GM12865 (cell line): ENCODE data around the gene ASIC1.

Experiments used
- DNase-seq: peaks from one replicate; pipeline ENCODE4 v3.0.0; 2010; ENCODE audit warnings: low read depth
- H3K4me3 ChIP-seq: 2 replicates; pipeline ENCODE4 v1.5.1; 2011; ENCODE audit warnings: mild to moderate bottlenecking, low read depth, low read length, control low read depth
- TF ChIP-seq, protein P1 (sequence below): IDR thresholded peaks from 2 replicates; pipeline ENCODE4 v1.5.1; 2011; ENCODE audit warnings: low read length, control low read depth, low read depth, inconsistent platforms; ENCODE audit not compliant: insufficient read depth; ENCODE audit errors: missing control alignments

Gene ASIC1

DNA sequence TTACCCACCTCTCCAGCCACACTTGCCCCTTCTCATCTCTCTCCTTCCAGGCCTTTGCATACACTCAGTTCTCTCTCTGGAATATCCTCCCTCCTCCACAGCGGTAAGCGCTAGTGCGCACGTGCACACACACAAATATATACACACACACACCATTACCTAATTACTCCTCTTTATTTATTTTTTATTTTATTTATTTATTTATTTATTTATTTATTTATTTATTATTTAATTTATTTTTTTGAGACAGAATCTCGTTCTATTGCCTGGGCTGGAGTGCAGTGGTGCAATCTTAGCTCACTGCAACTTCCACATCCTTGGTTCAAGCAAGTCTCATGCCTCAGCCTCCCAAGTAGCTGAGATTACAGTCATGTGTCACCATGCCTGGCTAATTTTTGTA lies 11.7 kb downstream of the ASIC1 start:
- TF ChIP-seq, protein P1, sequence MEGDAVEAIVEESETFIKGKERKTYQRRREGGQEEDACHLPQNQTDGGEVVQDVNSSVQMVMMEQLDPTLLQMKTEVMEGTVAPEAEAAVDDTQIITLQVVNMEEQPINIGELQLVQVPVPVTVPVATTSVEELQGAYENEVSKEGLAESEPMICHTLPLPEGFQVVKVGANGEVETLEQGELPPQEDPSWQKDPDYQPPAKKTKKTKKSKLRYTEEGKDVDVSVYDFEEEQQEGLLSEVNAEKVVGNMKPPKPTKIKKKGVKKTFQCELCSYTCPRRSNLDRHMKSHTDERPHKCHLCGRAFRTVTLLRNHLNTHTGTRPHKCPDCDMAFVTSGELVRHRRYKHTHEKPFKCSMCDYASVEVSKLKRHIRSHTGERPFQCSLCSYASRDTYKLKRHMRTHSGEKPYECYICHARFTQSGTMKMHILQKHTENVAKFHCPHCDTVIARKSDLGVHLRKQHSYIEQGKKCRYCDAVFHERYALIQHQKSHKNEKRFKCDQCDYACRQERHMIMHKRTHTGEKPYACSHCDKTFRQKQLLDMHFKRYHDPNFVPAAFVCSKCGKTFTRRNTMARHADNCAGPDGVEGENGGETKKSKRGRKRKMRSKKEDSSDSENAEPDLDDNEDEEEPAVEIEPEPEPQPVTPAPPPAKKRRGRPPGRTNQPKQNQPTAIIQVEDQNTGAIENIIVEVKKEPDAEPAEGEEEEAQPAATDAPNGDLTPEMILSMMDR = no peak
- DNase-seq = no peak
- no peak overlapping the region for H3K4me3 ChIP-seq

DNA sequence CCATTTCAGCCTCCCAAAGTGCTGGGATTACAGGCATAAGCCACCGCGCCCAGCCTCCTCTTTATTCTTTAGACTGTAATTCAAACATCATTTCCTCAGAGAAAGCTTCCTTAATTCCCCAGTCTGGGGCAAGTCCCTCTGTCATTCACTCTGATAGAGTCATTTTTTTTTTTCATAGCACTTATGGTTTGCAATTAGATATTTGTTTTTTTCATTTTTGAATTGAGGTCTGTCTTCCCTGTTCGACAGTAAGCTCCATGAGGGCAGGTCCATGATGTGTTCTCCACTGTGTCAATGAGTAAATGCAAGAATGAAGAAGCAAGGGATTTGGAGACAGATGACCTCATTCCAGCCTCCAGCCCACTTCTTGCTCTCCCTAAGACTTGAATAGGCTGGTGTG lies 12.1 kb downstream of the ASIC1 start:
- no peak for DNase-seq
- TF ChIP-seq, protein P1 = no peak
- no peak overlapping the region for H3K4me3 ChIP-seq

DNA sequence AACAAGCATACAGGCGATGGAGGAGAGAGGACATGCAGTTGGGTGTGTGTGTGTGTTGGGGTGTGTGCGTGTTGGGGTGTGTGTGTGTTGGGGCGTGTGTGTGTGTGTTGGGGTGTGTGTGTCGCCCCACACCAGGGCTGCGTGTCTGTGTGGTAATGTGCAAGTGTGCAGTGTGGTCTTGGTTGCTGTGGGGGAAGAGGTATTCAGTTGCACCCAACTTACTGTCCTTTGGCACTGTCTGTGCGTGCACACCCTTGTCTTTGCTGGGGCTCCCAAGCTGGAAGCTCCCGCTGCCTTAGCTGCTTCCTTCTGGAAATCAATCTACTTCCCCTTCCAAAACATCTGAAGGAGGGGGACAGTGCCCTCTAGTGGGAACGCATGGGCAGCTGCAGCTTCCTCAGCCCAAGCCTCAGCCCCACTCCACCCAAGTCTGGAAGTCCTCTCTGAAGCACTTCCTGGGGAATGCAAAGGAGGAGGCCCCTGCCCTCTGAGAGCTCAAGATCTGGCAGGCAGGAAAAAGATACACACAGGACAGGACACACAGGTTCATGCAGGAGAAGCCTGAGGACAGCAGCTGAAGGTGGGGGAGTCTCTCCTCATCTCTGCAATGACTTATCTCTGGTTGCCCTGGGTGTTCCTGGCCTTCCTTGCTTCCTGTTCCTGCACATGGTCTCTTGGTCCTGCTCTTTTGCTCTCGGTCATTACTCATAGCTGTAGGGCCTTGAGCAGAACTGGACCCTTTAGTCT lies 13.1 kb downstream of the ASIC1 start:
- TF ChIP-seq, protein P1 = peak; percentile 93
- no peak overlapping the region for H3K4me3 ChIP-seq
- DNase-seq = peak; percentile 81

DNA sequence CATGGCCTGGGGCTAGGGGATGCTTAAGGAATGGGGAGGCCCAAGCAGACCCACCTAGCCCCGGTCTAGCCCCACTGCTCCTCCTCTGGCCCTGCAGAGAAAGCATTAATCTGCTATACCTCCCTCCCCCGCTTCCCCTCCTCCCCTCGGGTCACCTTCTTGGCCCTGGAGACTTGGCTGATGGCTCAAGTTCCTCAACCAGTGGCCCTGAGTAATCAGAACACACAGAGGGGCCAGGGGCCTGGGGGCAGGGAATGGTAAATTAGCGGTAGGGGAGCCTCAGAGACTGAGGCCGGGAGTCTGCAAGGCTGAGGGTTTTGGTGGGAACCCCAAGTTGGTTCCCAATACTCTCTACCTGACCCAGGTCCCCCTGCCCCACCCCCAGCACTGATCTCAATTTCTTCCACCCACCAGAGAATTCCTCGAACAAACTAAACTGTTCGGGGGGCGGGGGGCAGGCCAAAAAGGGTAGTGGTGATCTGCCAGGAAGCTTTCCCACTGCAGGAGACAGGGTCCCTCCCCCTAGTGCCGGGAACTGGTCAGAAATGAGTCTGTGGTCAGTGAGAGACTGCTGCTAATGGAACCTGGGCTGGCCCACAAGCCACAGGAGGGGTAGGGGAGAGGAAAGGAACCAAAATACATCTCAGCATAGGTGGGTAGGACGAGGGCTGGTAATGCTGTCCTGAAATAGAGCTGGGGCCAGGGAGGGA lies 15.0 kb downstream of the ASIC1 start:
- no peak for DNase-seq
- TF ChIP-seq, protein P1 = no peak
- H3K4me3 ChIP-seq = no peak overlapping the region

DNA sequence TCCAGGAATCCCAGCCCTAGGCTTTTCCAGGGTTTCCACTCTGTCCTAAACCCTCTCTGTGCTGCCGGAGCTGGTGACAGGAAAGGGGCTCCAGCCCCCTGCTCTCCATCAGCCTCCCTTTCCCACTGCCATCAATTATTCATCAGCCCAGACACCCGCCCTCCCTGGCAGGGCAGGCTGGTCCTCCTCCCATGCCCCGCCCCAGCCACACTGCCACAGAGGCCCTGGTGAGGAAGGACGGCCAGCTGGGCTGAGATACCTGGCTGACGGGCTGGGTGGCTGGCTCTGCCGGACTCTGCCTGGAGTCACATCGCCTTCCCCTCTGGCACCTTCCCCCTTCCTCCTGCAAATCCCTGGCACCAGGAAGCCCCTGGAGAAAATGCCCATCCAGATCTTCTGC lies 15.8 kb downstream of the ASIC1 start:
- DNase-seq = no peak
- TF ChIP-seq, protein P1 = no peak

DNA sequence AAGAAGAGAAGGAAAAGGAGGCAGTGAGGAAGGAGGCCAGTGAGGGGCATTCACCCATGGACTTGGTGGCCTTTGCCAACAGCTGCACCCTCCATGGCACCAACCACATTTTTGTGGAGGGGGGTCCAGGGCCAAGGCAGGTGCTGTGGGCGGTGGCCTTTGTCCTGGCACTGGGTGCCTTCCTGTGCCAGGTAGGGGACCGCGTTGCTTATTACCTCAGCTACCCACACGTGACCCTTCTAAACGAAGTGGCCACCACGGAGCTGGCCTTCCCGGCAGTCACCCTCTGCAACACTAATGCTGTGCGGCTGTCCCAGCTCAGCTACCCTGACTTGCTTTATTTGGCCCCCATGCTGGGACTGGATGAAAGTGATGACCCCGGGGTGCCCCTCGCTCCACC lies 16.3 kb downstream of the ASIC1 start:
- no peak overlapping the region for H3K4me3 ChIP-seq
- no peak for DNase-seq
- TF ChIP-seq, protein P1 = no peak

More for the DNA sequence above, 15.8 kb downstream of the ASIC1 start:
- H3K4me3 ChIP-seq = no peak overlapping the region
